ENCODE results near the gene STIMATE.

DNA sequence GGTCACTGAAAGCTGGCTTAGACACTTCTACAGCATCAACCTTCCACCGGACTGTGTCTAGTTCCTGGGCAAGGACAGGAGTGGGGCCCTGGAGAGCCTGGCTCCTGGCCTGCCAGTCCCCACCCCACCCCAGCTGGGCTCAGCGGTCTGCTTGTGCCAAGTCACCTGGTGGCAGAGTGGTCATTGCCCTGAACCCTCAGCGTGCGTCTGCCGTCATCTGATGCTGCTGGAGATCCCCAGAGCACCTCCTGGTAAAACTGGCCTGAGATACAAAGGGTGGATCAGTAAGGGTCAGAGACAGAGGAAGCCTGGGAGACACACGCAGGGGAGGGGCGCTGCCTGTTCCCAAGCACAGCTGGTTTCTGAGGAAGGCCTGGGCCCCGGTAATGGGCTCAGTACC lies 83.5 kb downstream of the STIMATE start:
- TF ChIP-seq, protein P1, sequence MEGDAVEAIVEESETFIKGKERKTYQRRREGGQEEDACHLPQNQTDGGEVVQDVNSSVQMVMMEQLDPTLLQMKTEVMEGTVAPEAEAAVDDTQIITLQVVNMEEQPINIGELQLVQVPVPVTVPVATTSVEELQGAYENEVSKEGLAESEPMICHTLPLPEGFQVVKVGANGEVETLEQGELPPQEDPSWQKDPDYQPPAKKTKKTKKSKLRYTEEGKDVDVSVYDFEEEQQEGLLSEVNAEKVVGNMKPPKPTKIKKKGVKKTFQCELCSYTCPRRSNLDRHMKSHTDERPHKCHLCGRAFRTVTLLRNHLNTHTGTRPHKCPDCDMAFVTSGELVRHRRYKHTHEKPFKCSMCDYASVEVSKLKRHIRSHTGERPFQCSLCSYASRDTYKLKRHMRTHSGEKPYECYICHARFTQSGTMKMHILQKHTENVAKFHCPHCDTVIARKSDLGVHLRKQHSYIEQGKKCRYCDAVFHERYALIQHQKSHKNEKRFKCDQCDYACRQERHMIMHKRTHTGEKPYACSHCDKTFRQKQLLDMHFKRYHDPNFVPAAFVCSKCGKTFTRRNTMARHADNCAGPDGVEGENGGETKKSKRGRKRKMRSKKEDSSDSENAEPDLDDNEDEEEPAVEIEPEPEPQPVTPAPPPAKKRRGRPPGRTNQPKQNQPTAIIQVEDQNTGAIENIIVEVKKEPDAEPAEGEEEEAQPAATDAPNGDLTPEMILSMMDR (IDR thresholded peaks at IDR 0.05): no peak
- TF ChIP-seq ZFX (IDR thresholded peaks at IDR 0.05; ENCODE audit: borderline replicate concordance): no peak

All from 22Rv1 (cell line).